ENCODE results near the gene ANO7. TPM values are rescaled to one million over a fixed set of nuclear protein-coding genes. Genes with fewer than 3 reads are reported as not detected.

ANO7 gene, protein sequence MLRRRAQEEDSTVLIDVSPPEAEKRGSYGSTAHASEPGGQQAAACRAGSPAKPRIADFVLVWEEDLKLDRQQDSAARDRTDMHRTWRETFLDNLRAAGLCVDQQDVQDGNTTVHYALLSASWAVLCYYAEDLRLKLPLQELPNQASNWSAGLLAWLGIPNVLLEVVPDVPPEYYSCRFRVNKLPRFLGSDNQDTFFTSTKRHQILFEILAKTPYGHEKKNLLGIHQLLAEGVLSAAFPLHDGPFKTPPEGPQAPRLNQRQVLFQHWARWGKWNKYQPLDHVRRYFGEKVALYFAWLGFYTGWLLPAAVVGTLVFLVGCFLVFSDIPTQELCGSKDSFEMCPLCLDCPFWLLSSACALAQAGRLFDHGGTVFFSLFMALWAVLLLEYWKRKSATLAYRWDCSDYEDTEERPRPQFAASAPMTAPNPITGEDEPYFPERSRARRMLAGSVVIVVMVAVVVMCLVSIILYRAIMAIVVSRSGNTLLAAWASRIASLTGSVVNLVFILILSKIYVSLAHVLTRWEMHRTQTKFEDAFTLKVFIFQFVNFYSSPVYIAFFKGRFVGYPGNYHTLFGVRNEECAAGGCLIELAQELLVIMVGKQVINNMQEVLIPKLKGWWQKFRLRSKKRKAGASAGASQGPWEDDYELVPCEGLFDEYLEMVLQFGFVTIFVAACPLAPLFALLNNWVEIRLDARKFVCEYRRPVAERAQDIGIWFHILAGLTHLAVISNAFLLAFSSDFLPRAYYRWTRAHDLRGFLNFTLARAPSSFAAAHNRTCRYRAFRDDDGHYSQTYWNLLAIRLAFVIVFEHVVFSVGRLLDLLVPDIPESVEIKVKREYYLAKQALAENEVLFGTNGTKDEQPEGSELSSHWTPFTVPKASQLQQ
- total RNA-seq = 0.09 and 0.63 TPM in 2 replicates

DNA sequence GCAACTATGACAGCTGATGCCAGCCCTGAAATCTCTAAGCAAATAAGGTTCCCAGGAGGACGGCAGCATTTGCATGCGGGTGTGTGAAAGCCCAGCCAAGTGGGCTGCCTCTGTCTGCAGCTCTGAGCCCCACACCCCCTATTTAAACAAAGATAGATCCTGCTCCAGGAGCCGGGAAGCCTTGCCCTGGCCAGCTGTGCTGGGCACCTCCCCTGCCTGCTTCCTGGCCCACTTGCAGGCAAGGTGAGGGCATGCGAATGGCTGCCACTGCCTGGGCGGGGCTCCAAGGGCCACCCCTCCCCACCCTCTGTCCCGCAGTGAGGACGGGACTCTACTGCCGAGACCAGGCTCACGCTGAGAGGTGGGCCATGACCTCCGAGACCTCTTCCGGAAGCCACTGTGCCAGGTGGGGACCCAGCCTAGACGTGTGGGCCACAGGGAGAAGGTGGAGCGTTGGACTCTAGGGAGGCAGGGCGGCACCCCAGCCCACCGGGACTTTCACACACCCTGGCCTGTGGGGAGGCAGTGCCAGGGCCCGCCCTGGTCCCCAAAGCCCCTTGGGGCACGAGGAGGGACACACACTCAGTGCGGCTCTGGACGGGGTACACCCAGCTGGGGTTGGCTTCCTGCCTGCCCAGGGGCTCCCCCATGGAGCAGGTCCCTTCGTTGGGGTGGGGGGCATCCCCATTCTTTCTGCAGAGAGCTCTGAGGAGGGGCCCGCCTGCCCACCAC lies at the start of gene ANO7:
Gene ANO7, plus strand, starts transcription at position 317 of the 732 bp plus-strand sequence. CDS start 1,387 bp downstream, outside the sequence.

DNA sequence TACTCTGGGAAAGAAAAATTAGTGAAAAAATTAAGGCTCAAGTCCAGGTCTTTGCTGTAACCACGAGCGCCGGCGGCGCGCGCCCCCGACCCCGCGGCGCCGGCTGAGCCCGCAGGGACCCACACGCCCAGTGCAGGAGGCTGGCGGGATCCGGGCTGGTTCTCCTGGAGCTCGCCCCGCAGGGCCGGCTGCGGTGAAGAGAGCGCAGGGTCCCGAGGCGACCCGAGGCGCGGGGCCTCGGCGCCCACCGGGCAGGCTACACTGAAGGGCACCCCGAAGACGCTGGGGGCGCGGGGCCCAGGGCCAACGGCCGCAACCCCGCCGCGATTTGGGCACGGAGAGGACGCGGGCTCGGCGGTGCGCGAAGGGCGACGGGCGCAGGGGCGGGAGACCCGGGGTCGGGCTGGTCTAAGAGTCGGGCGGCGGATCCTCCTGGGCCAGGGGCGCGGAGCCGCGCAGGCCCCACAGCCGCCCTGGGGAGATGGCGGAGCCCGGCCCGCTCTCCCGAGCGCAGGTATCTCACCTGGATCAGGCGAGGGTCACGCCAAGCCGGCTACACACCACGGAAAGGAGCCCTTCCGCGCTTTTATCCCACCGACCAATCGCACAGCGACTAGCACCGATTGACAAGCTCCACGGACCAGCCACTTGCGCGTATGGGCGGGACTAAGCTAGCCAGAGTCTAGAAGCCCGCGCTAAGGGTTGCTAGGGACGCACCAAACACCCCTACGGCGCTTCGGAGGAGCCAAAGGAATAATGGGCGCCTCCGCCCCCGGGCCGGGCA lies 39.4 kb upstream of the ANO7 start, which contains the start of gene PASK:
Gene PASK, minus strand, starts transcription at position 582 of the 784 bp plus-strand sequence. CDS start 6,440 bp downstream, outside the sequence.

GRCh38 chr2:241149925-241150659 lies 38.4 kb upstream of the ANO7 start, which contains the start of gene PPP1R7:
Gene PPP1R7 (plus strand): TSS chr2:241150467. CDS start chr2:241150496, 29 bp downstream.

Other genes with a start within 250 kb of the ANO7 start
- 62.7 and 114 TPM in 2 replicates for gene SNED1, start 190.1 kb upstream of the ANO7 start, total RNA-seq
- 36.6 and 58.6 TPM in 2 replicates for gene MTERF4, start 86.4 kb upstream of the ANO7 start, total RNA-seq
- 2.5 and 3.9 TPM in 2 replicates for gene PASK, start 39.2 kb upstream of the ANO7 start, total RNA-seq
- 115 and 132 TPM in 2 replicates for gene PPP1R7, start 38.2 kb upstream of the ANO7 start, total RNA-seq
- 1,295 and 1,692 TPM in 2 replicates for gene HDLBP, start 127.0 kb downstream of the ANO7 start, total RNA-seq
- 405 and 430 TPM in 2 replicates for gene SEPTIN2, start 127.2 kb downstream of the ANO7 start, total RNA-seq
- 22.2 and 31.9 TPM in 2 replicates for gene FARP2, start 167.6 kb downstream of the ANO7 start, total RNA-seq

All from bronchial smooth muscle cell (primary cell).